PC-9 (cell line): ENCODE results near the gene PC. TPM values are rescaled to one million over a fixed set of nuclear protein-coding genes. Genes with fewer than 3 reads are reported as not detected.

Experiments used
- Bru-seq: library from RNA; stranded (reverse); fragments of 400-500 nt; gene quantifications from one replicate; lab custom pipeline; 2021; lab: Mats Ljungman, UMichigan
- BruChase-seq, 2 experiments: library from RNA; stranded (reverse); fragments of 400-500 nt; gene quantifications; one replicate each; lab custom pipeline; 2021; lab: Mats Ljungman, UMichigan
- BruUV-seq: library from RNA; stranded (reverse); fragments of 400-500 nt; replicated peaks from 2 replicates; lab custom pipeline; 2021; lab: Mats Ljungman, UMichigan
- CTCF ChIA-PET: fragments of 300-600 bp; sonication (Branson Sonifier 250); formaldehyde crosslinking; loops from one replicate; lab custom pipeline; 2022; ENCODE audit warnings: antibody characterized with exemption; lab: Charles Lee
- POLR2A ChIA-PET: fragments of 300-600 bp; sonication (Branson Sonifier 250); formaldehyde crosslinking; loops from one replicate; lab custom pipeline; 2022; ENCODE audit warnings: antibody characterized with exemption; ENCODE audit not compliant: unreplicated experiment; lab: Charles Lee
- DNase-seq, 2 experiments: peaks; one replicate each; pipeline versions ENCODE4 v3.0.0 to v3.0.0-alpha.2; 2015 to 2022; ENCODE audit warnings: mixed read lengths in 1 of 2
- H2AFZ ChIP-seq: fragments of 200-600 bp; sonication (generic); 2 replicates; pipeline ENCODE4 v1.8.1; 2017; ENCODE audit warnings: antibody characterized with exemption
- H3F3A ChIP-seq: fragments of 200-600 bp; sonication (generic); 2 replicates; pipeline ENCODE4 v1.8.1; 2017; ENCODE audit warnings: antibody characterized with exemption, mild to moderate bottlenecking, low read depth; ENCODE audit not compliant: insufficient read depth
- H3K27ac ChIP-seq: fragments of 200-600 bp; sonication (generic); 2 replicates; pipeline ENCODE4 v1.6.1; 2016; ENCODE audit warnings: mixed run types
- H3K27me3 ChIP-seq: fragments of 200-600 bp; sonication (generic); 2 replicates; pipeline ENCODE4 v1.6.1; 2016; ENCODE audit warnings: low read depth, mixed run types; ENCODE audit not compliant: insufficient read depth
- H3K36me3 ChIP-seq: fragments of 200-600 bp; sonication (generic); 2 replicates; pipeline ENCODE4 v1.6.1; 2016; ENCODE audit warnings: low read depth, mixed run types
- H3K4me1 ChIP-seq: fragments of 200-600 bp; sonication (generic); replicated peaks from 2 replicates; pipeline ENCODE4 v1.6.1; 2016; ENCODE audit warnings: mixed run types; ENCODE audit not compliant: insufficient read depth
- H3K4me2 ChIP-seq: fragments of 200-600 bp; sonication (generic); 2 replicates; pipeline ENCODE4 v1.6.1; 2017; ENCODE audit warnings: mixed run types
- H3K4me3 ChIP-seq: fragments of 200-600 bp; sonication (generic); 2 replicates; pipeline ENCODE4 v1.6.1; 2016; ENCODE audit warnings: mixed run types
- H3K79me2 ChIP-seq: fragments of 200-600 bp; sonication (generic); 2 replicates; pipeline ENCODE4 v1.6.1; 2017; ENCODE audit warnings: low read depth, mixed run types
- H3K9me2 ChIP-seq: fragments of 200-600 bp; sonication (generic); 2 replicates; pipeline ENCODE4 v1.8.1; 2017; ENCODE audit warnings: mild to moderate bottlenecking; ENCODE audit not compliant: insufficient read depth
- H3K9me3 ChIP-seq: fragments of 200-600 bp; sonication (generic); 2 replicates; pipeline ENCODE4 v1.8.1; 2016; ENCODE audit warnings: low read depth; ENCODE audit not compliant: insufficient read depth
- H4K20me1 ChIP-seq: fragments of 200-600 bp; sonication (generic); 2 replicates; pipeline ENCODE4 v1.8.1; 2017; ENCODE audit not compliant: insufficient read depth
- EZH2 ChIP-seq: fragments of 200-600 bp; sonication (generic); IDR thresholded peaks from 2 replicates; pipeline ENCODE4 v1.8.0; 2017; ENCODE audit warnings: antibody characterized with exemption, low read depth
- intact Hi-C: fragments of 100-400 bp; cut with micrococcal nuclease; formaldehyde crosslinking; loops from one replicate; pipeline ENCODE4 v1.10.0; 2022; ENCODE audit not compliant: unreplicated experiment
- long read RNA-seq: library from polyadenylated mRNA; stranded (forward); transcript quantifications from one replicate; pipeline ENCODE4 v2.0.0, GENCODE V29; 2022
- total RNA-seq: library from RNA; stranded (reverse); gene quantifications from 2 replicates; pipeline ENCODE4 v1.2.3, GENCODE V29; 2021
- TF ChIP-seq, protein P1 (sequence below): fragments of 200-600 bp; sonication (generic); conservative IDR thresholded peaks from 2 replicates; pipeline ENCODE4 v1.6.1; 2017; ENCODE audit warnings: mixed run types, antibody characterized with exemption, mild to moderate bottlenecking, moderate library complexity

The PC gene
- total RNA-seq (34.9 and 38.9 TPM in 2 replicates), Bru-seq, nascent RNA (percentile 52 among the genes with signal in this experiment), BruChase-seq, experiment 1, labeled RNA remaining after a 2-hour chase (percentile 47 among the genes with signal in this experiment), BruChase-seq, experiment 2, labeled RNA remaining after a 6-hour chase (percentile 48 among the genes with signal in this experiment)
- long read RNA-seq, full-length matches to known transcripts = 17 of 31 reads
- long read RNA-seq, partial matches to known transcripts = 5 of 31 reads
- long read RNA-seq, other reads (novel, unspliced or antisense) = 9 of 31 reads

DNA sequence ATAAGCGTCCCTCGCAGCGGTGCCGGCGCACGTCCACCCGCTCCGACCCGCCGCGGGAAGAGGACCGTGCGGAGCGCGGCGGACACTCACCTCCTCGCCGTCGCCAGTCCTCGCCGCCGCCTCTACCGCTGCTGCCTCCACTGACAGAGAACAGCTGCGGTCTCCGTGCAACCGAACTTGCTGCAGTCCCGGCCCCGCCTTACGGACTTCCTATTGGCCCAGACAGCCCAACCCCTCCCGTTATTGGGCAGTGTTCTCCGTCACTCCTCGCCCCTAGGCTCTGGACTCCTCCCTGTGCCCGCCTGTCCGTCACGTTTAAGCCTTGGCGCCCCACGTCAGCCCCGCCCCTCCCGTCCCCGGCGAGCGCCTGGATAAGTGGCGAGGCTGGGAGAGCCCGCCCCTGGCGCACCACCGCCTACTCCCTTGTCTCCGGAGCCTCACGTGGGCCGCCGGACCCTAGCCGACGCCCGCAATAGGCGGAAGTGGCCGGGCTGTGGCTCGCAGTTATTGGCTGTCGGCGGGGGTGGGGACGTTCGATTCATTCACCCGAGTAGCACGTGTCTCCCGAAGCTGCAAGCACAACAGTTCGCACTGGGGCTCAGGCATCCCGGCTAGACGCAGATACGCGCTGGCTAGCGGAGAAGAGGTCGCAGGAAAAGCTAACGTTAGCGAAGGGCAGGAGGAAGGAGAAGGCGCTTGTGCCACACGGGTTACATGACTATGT, at the start of gene PC:
PC (minus strand) TSS at position 152 of the 724 bp plus-strand sequence. CDS start 86,224 bp downstream, outside the sequence.
- no peaks in the 10 kb centered on the region for H3K79me2 ChIP-seq

GRCh38 chr11:67007126-67007525, 48.9 kb upstream of the PC start:
- POLR2A ChIA-PET = no interaction called here
- H3K79me2 ChIP-seq = no peaks in the 10 kb centered on the region
- H3K27me3 ChIP-seq = no peaks in the 10 kb centered on the region
- H3F3A ChIP-seq = peaks cover 6% of the 10 kb centered on the region; the same call in 1 of the 2 replicates
- peak overlapping the region; percentile 89 for H2AFZ ChIP-seq
- H3K9me2 ChIP-seq = no peaks in the 10 kb centered on the region
- H3K9me3 ChIP-seq = no peaks in the 10 kb centered on the region
- H3K4me2 ChIP-seq = peak overlapping the region; percentile 69
- CTCF ChIA-PET = no interaction called here
- peaks cover 13% of the 10 kb centered on the region for H3K4me1 ChIP-seq
- no peaks in the 10 kb centered on the region for H3K36me3 ChIP-seq
- no peak for DNase-seq
- BruUV-seq = no TSS peak
- TF ChIP-seq, protein P1, sequence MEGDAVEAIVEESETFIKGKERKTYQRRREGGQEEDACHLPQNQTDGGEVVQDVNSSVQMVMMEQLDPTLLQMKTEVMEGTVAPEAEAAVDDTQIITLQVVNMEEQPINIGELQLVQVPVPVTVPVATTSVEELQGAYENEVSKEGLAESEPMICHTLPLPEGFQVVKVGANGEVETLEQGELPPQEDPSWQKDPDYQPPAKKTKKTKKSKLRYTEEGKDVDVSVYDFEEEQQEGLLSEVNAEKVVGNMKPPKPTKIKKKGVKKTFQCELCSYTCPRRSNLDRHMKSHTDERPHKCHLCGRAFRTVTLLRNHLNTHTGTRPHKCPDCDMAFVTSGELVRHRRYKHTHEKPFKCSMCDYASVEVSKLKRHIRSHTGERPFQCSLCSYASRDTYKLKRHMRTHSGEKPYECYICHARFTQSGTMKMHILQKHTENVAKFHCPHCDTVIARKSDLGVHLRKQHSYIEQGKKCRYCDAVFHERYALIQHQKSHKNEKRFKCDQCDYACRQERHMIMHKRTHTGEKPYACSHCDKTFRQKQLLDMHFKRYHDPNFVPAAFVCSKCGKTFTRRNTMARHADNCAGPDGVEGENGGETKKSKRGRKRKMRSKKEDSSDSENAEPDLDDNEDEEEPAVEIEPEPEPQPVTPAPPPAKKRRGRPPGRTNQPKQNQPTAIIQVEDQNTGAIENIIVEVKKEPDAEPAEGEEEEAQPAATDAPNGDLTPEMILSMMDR = no peak
- no peak for TF ChIP-seq EZH2
- intact Hi-C loops = no loop called here
- H3K27ac ChIP-seq = no peak overlapping the region
- H3K4me3 ChIP-seq = no peak overlapping the region
- H4K20me1 ChIP-seq = no peaks in the 10 kb centered on the region

More for the DNA sequence above, at the start of gene PC:
- intact Hi-C loops = loop anchor here (1.0 to 10.0 kb wide), 5 partner anchors 8 to 356 kb away; no protein-coding TSS in a partner anchor
- peak; percentile 99 to 100 for DNase-seq
- no peaks in the 10 kb centered on the region for H3K36me3 ChIP-seq
- CTCF ChIA-PET = interaction anchor here (0.6 kb wide), 1 partner anchor 96 kb away, joined by 3 read pairs; no protein-coding TSS in a partner anchor
- H3K9me2 ChIP-seq = no peaks in the 10 kb centered on the region
- no peaks in the 10 kb centered on the region for H4K20me1 ChIP-seq
- H3K27ac ChIP-seq = no peak within 1 kb of the TSS
- H3K4me1 ChIP-seq = peaks cover 22% of the 10 kb centered on the region
- peak within 1 kb of the TSS; percentile 63 for H3K4me3 ChIP-seq
- peak within 1 kb of the TSS; percentile 86 for H2AFZ ChIP-seq
- H3K4me2 ChIP-seq = peak within 1 kb of the TSS; percentile 86
- TF ChIP-seq, protein P1 = no peak
- H3K9me3 ChIP-seq = no peaks in the 10 kb centered on the region
- H3K27me3 ChIP-seq = no peaks in the 10 kb centered on the region
- POLR2A ChIA-PET = interaction anchor here (0.5 to 1.2 kb wide), 5 partner anchors 11 to 355 kb away, joined by 3 to 10 read pairs (median 5); no protein-coding TSS in a partner anchor
- BruUV-seq = no TSS peak
- H3F3A ChIP-seq = peaks cover 4% of the 10 kb centered on the region; the same call in 1 of the 2 replicates
